Smooth muscle cell of the brain vasculature (primary cell): ENCODE data around the gene EN2.

Source experiments
- DNase-seq: peaks from one replicate; pipeline ENCODE4 v3.0.0-alpha.2; 2012; ENCODE audit warnings: low read depth, low spot score

EN2 gene

GRCh38 chr7:155507576-155507975 is 49.6 kb downstream of the EN2 start:
- DNase-seq = no peak

- no peak for DNase-seq
These were observed 50.7 kb downstream of the EN2 start for GRCh38 chr7:155508376-155509358.

- no peak for DNase-seq
These were observed 51.4 kb downstream of the EN2 start for GRCh38 chr7:155509359-155509724.

- no peak for DNase-seq
These were observed 52.0 kb downstream of the EN2 start for GRCh38 chr7:155509725-155510551.

- no peak for DNase-seq
These were observed 53.2 kb downstream of the EN2 start for GRCh38 chr7:155510975-155511701.

- no peak for DNase-seq
These were observed 53.7 kb downstream of the EN2 start for GRCh38 chr7:155511702-155511996.

- no peak for DNase-seq
These were observed 54.4 kb downstream of the EN2 start for GRCh38 chr7:155512246-155512887.

- DNase-seq = no peak
These were observed 55.8 kb downstream of the EN2 start for GRCh38 chr7:155513543-155514285.

- no peak for DNase-seq
These were observed 56.4 kb downstream of the EN2 start for GRCh38 chr7:155514296-155514695.
